Measurements from ENCODE around the gene FREM3. TPM values are rescaled to one million over a fixed set of nuclear protein-coding genes. Genes with fewer than 3 reads are reported as not detected.

FREM3 gene
- polyA plus RNA-seq, 1 experiment = not detected

GRCh38 chr4:143668930-143669552, 31.4 kb downstream of the FREM3 start:
- no peaks in the 10 kb centered on the region for H3K9me3 ChIP-seq (ENCODE audit: control insufficient read depth, insufficient read depth, low read length)
- H3K27me3 ChIP-seq (ENCODE audit: control insufficient read depth, insufficient read depth, low read length) = no peaks in the 10 kb centered on the region
- DNase-seq (ENCODE audit: low read depth, low spot score) = no peak
- H3K27ac ChIP-seq (ENCODE audit: low read depth, low read length) = no peak overlapping the region
- ChIA-PET POLR2A (no interaction called here), CTCF (no interaction called here)
- TF ChIP-seq CTCF (IDR thresholded peaks at IDR 0.05; ENCODE audit: low read depth, low read length) = no peak
- no peak overlapping the region for H3K4me3 ChIP-seq (ENCODE audit: low read depth, low read length)

GRCh38 chr4:143667461-143667860, 33.0 kb downstream of the FREM3 start:
- H3K27me3 ChIP-seq (ENCODE audit: control insufficient read depth, insufficient read depth, low read length) = no peaks in the 10 kb centered on the region
- ChIA-PET CTCF (no interaction called here), POLR2A (no interaction called here)
- H3K4me3 ChIP-seq (ENCODE audit: low read depth, low read length) = no peak overlapping the region
- TF ChIP-seq CTCF (IDR thresholded peaks at IDR 0.05; ENCODE audit: low read depth, low read length) = no peak
- no peaks in the 10 kb centered on the region for H3K9me3 ChIP-seq (ENCODE audit: control insufficient read depth, insufficient read depth, low read length)
- no peak overlapping the region for H3K27ac ChIP-seq (ENCODE audit: low read depth, low read length)
- DNase-seq (ENCODE audit: low read depth, low spot score) = no peak

GRCh38 chr4:143658336-143658735, 42.1 kb downstream of the FREM3 start:
- Histone ChIP-seq H3K9me3 (ENCODE audit: control insufficient read depth, insufficient read depth, low read length) (no peaks in the 10 kb centered on the region), H3K27me3 (ENCODE audit: control insufficient read depth, insufficient read depth, low read length) (no peaks in the 10 kb centered on the region), H3K27ac (ENCODE audit: low read depth, low read length) (no peak overlapping the region), H3K4me3 (ENCODE audit: low read depth, low read length) (no peak overlapping the region)
- POLR2A ChIA-PET = no interaction called here
- TF ChIP-seq CTCF (IDR thresholded peaks at IDR 0.05; ENCODE audit: low read depth, low read length) = no peak
- no peak for DNase-seq (ENCODE audit: low read depth, low spot score)
- CTCF ChIA-PET = no interaction called here

- DNase-seq (ENCODE audit: low read depth, low spot score) = no peak
- Histone ChIP-seq H3K27me3 (ENCODE audit: control insufficient read depth, insufficient read depth, low read length) (no peaks in the 10 kb centered on the region), H3K9me3 (ENCODE audit: control insufficient read depth, insufficient read depth, low read length) (no peaks in the 10 kb centered on the region), H3K27ac (ENCODE audit: low read depth, low read length) (no peak overlapping the region), H3K4me3 (ENCODE audit: low read depth, low read length) (no peak overlapping the region)
- POLR2A ChIA-PET = no interaction called here
- CTCF ChIA-PET = no interaction called here
- no peak for TF ChIP-seq CTCF (IDR thresholded peaks at IDR 0.05; ENCODE audit: low read depth, low read length)
Measured at GRCh38 chr4:143654571-143654970, 45.9 kb downstream of the FREM3 start.

- no peaks in the 10 kb centered on the region for H3K27me3 ChIP-seq (ENCODE audit: control insufficient read depth, insufficient read depth, low read length)
- no peak overlapping the region for H3K27ac ChIP-seq (ENCODE audit: low read depth, low read length)
- TF ChIP-seq CTCF (IDR thresholded peaks at IDR 0.05; ENCODE audit: low read depth, low read length) = no peak
- H3K4me3 ChIP-seq (ENCODE audit: low read depth, low read length) = no peak overlapping the region
- no peaks in the 10 kb centered on the region for H3K9me3 ChIP-seq (ENCODE audit: control insufficient read depth, insufficient read depth, low read length)
- ChIA-PET POLR2A (no interaction called here), CTCF (no interaction called here)
- DNase-seq (ENCODE audit: low read depth, low spot score) = no peak
Measured at GRCh38 chr4:143653031-143653430, 47.4 kb downstream of the FREM3 start.
